DMS79 treated with DMSO at 0.1 percent for 48 hours (cell line): Measurements from ENCODE around the gene TSPO2.
A peak's percentile ranks its signal among the peaks of the same experiment; 100 is the strongest.

ENCODE experiments used
- DNase-seq: peaks from one replicate; lab custom pipeline; 2025; lab: John Stamatoyannopoulos, UW

TSPO2 gene

GRCh38 chr6:41051873-41052272 is 9.6 kb downstream of the TSPO2 start:
- DNase-seq, result no peak

DNA sequence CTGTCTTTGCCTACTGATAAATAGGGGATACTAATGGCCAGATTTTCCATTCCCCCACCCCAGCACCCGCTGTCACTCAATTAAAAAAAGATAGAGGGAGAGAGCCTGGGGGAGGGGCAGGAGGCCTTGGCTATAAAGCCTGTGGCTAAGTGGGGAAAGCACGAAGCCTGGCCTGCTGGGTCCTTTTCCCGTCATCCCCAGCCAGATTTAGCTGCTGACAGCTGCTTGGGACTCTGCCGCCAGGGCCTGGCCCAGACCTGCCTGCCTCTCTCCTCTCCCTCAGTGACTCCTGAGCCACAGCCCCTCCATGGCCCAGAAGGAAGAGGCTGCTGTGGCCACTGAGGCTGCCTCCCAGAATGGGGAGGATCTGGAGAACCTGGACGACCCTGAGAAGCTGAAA is 10.8 kb downstream of the TSPO2 start, which contains the start of gene APOBEC2:
Gene APOBEC2 (plus strand): TSS at position 162 of the 400 bp plus-strand sequence. CDS start 146 bp downstream, at position 308.
- no peak for DNase-seq

DNA sequence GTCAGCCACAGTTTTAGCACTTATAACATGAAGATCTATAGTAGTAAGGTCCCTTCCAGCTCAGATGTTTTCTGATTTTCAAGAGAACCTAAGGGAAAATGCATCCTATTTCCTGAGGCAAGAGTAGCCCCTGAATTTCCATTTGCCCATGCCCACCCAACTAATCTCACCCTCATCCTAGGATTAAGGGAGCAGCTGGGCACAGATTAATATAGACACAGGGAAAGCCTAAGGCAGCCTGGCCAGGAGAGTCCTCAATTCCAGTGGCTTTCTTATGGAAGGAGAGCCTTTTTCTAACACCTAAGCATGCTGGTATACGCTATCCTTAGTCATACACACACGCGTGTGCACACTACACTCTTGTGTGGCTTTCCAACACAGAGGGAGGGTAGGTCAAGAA is 12.2 kb downstream of the TSPO2 start:
- no peak for DNase-seq

DNA sequence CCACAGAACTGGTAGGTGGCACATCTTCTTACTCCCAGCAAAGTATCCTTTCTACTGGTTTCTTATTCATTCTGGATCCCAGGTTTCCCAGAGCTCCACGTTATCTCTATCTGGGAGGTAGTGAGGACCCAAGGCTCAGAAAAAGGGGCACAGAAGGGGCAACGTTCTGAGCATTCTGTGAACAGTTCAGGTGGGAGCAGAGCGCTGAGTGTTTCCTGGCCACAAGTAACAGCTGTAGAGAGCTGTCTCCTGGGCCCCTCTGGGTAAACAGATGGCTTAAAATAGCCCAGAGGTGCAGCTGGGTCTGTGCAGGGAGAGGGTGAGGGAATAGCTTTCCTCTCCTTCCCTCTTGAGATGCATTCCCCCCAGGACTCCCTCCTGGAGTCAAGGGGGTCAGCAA is 12.9 kb downstream of the TSPO2 start:
- no peak for DNase-seq

GRCh38 chr6:41056768-41057490 is 14.7 kb downstream of the TSPO2 start:
- DNase-seq, result no peak

DNA sequence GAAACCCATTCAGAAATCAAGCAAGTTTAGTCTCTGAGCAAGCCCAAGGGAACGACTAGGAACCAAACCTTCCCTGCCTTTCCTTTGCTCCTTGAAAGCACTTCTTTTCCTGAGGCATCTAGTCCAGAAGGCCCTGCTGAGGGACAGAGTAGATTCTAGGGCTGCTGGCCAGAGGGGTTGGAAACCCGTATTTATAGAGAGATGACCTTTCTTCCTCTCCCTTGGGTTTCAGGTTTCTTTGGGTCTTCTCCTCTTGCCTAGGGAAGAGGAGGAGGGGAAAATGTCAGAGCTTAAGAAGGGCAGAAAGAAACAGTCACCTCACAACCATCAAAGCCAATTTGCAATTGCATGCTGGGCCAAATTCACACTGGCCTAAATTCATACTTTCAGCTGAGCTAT is 16.5 kb downstream of the TSPO2 start:
- DNase-seq, result no peak

- no peak for DNase-seq
Observed at GRCh38 chr6:41059556-41059955, 17.3 kb downstream of the TSPO2 start.

- peak; percentile 51 for DNase-seq
Observed at GRCh38 chr6:41061196-41061726, 19.0 kb downstream of the TSPO2 start.

- DNase-seq, result no peak
Observed at GRCh38 chr6:41062056-41062455, 19.8 kb downstream of the TSPO2 start.

DNA sequence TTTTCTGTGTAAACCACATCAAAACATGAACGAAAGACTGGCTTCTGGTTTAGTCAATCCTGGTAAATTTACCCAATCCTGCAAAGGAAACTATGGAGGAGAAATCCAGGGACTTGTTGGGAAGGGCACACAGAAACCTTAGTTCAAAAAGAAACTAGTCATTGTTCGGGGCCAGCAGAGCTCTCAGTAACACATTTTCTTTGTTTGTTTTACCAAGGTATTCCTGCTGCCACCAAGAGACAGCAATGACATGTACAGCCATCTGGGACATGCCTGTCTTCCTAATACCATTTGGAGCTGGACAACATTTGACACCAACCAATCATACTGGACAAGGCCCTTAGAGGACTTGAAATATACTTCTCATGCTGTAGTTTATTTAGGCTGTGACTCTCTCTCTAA is 21.6 kb downstream of the TSPO2 start:
- DNase-seq, result no peak

- no peak for DNase-seq
Observed at GRCh38 chr6:41064841-41065240, 22.6 kb downstream of the TSPO2 start.

DNA sequence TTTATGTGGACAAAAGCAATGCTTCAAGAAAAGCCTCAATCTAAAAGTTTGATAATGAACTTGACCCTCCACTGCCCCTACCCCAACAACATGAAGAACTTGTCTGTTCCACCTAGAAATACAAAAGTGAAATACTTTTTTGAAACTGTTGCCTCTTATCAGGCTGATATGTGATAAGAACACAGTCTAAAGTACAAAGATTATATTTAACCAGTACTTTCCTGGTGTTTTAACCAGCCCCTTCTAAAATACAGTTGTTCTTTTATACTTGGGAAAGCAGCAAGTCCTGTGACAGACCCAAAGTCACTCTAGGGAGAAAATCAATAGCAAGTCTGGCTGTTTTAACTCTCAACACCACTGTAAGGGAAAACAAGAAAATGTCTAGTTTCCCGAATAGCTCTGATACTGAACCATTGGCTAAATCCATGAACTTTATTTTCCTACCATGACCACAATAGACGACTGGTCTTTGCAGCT is 23.3 kb downstream of the TSPO2 start:
- no peak for DNase-seq

DNA sequence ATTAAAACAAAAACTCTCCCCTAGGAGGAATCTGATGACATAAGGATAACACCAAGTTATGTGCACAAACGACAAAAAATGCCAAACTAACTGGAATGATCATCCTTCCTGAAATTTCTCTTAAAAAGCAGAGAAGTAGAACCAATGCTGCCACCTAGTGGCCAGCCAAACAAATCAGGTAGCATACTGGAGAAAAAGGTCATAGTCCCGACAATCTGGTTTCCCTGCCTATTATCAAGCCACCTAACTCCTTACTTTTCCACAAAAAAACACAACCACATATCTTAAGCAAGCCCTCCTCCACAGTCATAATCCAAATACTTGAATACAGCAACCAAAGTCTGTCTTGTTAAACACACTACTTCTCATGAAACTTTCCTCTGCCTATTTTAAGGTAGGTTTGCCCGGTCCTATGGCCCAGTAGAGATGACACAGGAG is 24.6 kb downstream of the TSPO2 start:
- DNase-seq, result peak; percentile 77

DNA sequence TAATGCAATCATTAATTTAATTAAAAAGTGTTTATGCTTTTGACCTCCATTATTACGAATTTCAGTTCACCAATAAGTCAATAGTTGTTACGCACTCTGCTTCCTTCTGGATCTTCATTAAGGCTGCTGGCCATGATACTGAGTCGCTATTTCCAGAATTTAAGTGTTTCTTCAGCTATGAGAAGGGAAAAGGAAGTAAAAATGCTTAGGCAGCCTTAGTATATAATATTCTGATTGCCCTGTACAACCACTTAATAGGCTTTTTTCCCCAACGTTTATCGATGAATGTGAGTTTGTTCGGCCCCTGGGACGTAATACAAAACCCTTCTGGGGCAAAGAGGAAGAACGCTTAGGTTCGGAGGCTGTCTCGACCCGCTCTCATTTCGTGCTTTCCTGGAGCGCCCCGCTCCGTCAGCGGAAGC is 29.2 kb downstream of the TSPO2 start:
- peak; percentile 80 for DNase-seq

DNA sequence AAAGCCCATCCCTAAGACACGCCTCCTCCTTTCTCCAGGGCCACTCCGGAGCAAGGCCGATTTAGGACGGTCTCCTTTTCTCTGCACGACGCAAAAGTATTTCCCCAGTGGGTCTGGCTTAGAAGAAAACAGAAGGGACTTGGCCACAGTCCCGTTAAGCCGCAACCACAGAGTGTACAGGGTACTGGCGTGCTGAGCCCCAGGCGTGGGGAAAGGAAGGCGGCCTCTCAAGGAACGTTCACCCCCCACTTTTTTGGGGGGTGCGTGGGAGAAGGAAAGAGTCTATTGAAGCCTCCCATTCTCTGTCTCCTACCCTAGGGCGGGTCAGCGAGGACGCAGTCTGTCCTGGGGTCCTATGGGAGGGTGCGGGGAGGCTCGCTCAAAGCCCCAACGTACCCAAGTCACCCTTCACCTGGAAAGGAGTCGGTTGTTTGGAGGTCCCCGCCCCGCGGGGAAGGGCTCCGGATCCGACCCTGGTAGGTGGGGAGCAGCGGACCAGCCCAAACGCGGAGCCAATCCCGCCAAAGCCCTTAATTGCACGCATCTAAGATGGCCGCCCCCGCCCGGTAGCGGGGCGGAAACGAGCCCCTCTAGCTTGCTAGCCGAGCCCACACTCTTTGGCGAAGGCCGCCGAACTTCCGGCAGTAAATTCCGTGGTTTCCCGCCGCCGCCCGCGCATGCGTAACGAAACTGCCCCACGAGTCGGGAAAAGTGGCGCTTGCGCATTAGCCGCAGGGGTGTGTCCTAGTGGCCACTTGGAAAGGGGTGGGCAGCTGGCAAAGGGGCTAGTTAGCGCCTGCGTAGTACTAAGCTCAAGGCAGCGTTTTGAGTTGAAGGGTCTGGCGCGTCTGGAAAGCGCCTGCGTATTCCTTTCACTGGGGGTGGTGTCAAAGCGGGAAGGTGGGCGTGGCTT is 29.9 kb downstream of the TSPO2 start, which contains the start of gene OARD1:
Gene OARD1 (minus strand): TSS at position 434 of the 913 bp plus-strand sequence. CDS start 722 bp downstream, outside the sequence.
- peak; percentile 100 for DNase-seq

- peak; percentile 100 for DNase-seq
Observed at GRCh38 chr6:41072836-41073202, 30.6 kb downstream of the TSPO2 start, which contains the start of gene NFYA. Gene NFYA (plus strand): TSS chr6:41072974. CDS start chr6:41079090, 6,116 bp downstream.

- peak; percentile 85 for DNase-seq
Observed at GRCh38 chr6:41073203-41073967, 31.1 kb downstream of the TSPO2 start.

- DNase-seq, result peak; percentile 50
Observed at GRCh38 chr6:41073968-41074691, 31.9 kb downstream of the TSPO2 start.

- no peak for DNase-seq
Observed at GRCh38 chr6:41074692-41075436, 32.6 kb downstream of the TSPO2 start.
